Midbrain (tissue), 1 donor: ENCODE measurements around the gene CBL.

Experiments used
- DNase-seq: peaks from one replicate; lab custom pipeline; 2025; lab: John Stamatoyannopoulos, UW

The CBL gene

DNA sequence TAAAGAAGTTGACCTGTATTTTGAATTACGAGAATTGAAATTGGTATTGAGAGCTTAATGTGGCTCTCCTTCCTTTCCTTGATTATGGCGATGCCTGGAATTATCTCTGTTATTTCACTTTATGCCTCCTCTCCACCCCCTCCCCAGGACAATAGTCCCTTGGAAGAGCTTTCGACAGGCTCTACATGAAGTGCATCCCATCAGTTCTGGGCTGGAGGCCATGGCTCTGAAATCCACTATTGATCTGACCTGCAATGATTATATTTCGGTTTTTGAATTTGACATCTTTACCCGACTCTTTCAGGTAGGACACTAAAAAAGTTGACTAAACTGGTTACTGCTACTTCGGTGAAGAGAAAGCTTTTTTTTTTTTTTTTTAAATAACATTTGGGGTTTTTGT lies 67.6 kb downstream of the CBL start:
- no peak for DNase-seq

DNA sequence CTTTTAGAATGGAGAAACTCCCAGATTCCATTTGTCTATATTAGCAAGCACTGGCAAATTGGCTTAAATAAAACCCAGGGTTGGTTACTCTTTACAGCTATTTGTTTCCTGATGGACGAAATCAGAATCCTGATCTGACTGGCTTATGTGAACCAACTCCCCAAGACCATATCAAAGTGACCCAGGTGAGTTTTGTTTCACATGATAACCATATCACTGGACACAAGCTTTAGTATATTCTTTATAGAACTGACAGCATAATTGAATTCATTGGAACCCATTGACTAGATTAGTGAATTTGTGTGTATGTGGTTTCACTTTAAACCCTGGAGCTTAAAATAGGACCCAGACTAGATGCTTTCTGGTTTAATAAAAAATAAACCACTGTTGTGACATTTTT lies 71.5 kb downstream of the CBL start:
- DNase-seq = no peak

DNA sequence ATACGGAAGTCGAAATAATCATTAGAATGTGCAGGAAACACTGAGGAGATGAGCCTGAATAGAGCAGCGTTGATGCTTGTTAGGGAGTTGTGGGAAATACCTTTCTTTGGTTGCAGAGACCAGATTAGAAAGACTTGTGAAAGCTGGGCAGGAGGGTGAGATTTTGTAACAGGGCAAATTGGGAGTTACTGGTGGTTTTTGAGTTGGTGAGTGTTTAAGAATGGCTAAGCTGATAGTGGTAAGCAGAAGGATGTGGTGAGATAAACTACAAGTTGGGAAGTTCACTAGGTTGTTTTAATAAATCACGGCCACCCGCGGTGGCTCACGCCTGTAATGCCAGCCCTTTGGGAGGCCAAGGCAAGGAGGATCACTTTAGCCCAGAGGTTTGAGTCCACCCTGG lies 76.4 kb downstream of the CBL start:
- DNase-seq = no peak

DNA sequence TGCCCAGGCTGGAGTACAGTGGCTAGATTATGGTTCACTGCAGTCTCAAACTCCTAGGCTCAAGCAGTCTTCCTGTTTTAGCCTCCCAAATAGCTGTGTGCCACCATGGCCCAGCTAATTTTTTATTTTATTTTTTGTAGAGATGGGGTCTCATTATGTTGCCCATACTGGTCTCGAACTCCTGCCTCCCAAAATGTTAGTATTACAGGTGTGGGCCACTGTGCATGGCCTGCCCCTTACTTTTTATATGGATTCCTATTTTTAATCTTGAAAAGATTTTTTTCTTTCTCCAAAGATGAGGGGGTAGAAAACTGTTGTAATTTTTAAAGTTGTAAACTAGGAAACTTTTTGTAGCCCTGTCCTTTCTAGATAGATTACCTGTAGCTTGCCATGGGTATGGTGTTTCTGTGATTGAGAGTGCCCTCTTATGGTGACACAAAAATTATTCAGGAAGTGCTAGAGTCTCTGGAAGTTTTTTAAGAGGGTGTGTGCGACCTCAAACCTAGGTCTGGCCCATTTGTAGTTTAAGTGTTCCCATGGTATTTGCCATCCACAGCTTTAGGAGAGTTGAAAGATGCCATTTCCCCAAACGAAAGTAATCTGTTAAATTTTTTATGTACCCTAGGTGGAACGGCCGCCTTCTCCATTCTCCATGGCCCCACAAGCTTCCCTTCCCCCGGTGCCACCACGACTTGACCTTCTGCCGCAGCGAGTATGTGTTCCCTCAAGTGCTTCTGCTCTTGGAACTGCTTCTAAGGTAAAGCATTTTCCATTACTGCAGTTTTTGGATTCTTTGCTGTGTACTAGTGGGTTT lies 78.4 kb downstream of the CBL start:
- DNase-seq = peak; percentile 6

DNA sequence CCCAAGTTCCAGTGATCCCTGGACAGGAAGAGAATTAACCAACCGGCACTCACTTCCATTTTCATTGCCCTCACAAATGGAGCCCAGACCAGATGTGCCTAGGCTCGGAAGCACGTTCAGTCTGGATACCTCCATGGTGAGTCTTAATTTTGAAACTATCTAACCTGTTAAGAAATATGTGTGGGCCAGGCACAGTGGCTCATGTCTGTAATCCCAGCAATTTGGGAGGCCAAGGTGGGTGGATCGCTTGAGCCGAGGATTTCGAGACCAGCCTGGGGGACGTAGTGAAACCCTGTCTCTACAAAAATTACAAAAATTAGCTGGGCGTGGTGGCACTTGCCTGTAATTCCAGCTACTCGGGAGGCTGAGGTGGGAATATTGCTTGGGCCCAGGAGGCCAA lies 79.3 kb downstream of the CBL start:
- DNase-seq = no peak

- no peak for DNase-seq
Observed at GRCh38 chr11:119288219-119288618, 82.1 kb downstream of the CBL start.

GRCh38 chr11:119290894-119291497 lies 84.9 kb downstream of the CBL start:
- DNase-seq = no peak

DNA sequence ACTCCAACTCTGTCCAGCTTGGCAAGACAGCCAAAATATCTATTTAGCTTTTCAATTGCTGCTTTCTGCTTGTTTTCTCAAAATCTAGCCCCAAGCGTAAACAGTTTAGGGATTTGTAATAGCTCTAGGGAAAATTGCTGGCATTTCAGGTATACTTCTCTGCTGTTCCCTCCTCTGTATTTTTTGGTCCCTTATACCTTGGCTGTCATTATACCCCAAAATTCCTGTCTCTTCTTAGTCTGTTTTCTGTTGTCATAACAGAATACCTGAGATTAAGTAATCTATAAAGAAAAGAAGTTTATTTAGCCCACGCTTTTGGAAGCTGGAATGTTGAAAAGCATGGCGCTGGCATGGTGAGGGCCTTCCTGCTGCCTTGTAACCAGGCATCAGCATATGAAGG lies 87.3 kb downstream of the CBL start:
- DNase-seq = no peak

GRCh38 chr11:119295178-119295577 lies 89.0 kb downstream of the CBL start:
- DNase-seq = no peak

DNA sequence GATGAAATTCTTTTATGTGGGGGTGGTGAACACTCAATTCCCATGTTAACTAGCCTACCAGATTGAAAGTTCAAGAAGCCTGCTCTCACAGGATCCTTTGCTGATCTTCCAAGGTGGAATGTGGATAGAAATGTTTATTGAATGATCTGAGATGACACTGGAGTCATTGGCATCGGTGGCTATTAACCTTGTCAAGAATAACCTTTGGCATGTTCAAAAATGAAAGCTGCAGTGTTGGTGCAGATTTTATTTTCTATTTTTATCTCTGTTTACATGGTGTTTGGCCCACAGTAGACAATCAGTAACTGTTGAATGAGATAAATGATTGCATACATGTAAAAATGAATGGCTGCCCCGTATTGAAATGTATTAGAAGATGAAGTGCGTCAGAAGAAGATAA lies 91.8 kb downstream of the CBL start:
- no peak for DNase-seq

GRCh38 chr11:119298726-119299125 lies 92.6 kb downstream of the CBL start:
- no peak for DNase-seq

DNA sequence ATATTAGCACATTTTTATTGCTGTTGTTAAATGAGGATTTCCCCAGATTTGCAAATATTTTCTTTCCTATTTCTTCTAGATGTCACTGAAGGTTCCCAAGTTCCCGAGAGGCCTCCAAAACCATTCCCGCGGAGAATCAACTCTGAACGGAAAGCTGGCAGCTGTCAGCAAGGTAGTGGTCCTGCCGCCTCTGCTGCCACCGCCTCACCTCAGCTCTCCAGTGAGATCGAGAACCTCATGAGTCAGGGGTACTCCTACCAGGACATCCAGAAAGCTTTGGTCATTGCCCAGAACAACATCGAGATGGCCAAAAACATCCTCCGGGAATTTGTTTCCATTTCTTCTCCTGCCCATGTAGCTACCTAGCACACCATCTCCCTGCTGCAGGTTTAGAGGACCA lies 93.3 kb downstream of the CBL start:
- no peak for DNase-seq

DNA sequence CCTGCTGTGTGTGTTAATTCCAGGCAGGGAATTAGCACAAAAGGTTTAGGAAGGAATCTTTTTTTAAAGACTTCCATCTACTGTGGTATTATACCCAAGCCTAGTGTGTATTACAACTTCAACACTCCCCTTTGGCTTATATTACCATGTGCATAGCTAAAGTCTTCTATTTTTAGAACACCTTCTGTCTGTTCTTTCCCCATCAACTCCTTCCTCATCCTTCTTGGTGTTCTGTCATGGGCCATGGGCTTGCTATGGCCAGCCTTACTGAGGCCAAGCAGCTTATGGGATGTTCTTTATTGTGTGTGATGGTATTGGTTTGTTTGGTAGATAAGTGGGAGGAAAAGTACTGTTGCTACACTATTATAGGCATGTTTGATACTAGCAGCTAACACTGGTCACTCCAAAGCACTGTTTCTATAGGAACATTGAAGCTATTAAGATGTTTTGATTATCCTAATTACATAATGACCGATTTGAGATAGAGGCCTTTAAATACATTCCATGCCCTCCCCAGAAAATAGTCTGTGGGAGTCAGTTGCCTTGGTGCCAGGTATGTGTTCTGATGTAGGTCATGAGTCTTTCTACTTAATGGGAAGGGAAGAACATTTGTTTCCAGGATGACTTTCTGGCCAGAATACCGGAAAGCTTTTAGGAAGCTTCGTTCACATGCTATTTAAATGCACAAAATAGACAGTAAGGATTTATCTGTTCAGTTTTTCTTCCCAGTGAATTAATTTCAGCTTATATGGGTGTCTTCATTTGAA lies 94.2 kb downstream of the CBL start:
- DNase-seq = no peak

DNA sequence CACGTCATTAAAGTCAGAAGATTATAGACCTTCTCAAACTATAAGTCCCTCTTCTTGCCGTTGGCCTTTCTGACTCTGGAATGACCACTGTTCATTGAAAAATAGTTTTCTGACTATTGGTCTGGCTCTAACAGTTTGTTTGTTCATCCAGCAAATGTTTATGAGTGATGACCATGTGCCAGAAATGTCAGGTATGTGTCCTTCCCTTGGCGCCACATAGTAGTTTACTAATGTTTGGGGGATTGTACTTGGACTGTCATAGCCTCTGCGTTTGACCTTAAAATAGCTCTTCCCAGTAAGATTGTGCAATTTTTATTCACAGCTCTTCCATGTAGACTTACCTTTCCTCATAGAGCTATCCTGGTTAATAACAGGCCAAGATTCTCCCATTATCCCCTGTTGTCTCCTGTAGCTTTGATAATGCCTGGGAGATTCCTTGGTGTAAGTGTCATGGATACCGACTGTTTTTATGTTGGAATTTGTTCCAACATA lies 97.1 kb downstream of the CBL start:
- no peak for DNase-seq

- DNase-seq = no peak
Observed at GRCh38 chr11:119305556-119306372, 99.6 kb downstream of the CBL start.

GRCh38 chr11:119306373-119306890 lies 100.3 kb downstream of the CBL start:
- DNase-seq = no peak

GRCh38 chr11:119307219-119307618 lies 101.1 kb downstream of the CBL start:
- peak; percentile 9 for DNase-seq

GRCh38 chr11:119307974-119308373 lies 101.8 kb downstream of the CBL start:
- DNase-seq = no peak

- no peak for DNase-seq
Observed at GRCh38 chr11:119309411-119309810, 103.3 kb downstream of the CBL start.

DNA sequence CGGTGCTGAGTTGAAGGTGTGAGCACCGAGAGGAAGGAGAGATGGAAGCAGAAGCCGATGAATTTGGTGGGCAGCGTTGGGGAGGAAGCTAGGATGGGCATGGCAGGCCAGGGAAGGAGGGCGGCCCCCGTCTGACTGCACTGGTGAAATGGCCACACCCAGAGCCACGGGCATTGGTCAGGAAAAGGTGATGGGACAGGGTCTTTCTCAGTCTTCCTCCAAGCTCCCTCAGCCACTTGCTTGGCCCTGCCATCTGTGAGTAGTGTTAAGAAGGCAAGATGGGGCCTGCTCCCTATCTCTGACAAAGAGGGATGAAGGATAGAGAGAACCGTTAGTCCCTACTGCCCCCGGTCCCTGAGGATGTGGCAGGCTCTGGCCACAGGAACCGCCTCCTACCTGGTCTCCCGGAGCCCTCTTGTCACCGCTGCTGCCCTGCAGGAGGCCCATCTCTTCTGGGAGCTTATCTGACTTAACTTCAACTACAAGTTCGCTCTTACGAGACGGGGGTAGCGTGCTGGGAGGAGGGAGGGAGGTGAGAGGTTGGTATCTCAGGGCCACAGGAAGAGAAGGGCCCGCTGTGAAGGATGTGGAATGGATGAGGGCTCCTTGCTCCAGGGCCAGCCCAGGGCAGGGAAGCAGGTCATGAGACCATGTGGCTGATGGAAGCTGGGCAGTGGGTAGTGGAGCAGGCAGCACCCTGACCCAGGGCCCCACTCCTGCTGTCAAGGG lies 104.0 kb downstream of the CBL start:
- DNase-seq = no peak

DNA sequence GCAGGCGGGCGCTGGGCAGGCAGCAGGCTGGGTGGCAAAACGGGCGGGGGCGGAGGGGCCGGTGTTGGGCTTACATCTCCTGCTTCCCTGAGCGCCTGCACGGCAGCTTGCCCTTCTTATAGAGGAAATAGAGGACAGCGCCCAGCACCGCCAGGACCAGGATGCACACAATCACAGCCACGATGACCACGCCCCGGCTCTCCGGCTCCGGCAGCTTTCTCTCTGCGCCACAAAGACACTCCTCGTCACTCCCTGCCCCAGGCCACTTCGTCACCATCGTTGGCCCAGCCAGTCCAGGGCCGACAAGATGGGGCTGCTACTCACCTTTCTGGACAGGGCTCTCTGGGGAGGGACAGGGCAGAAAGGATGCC lies 104.5 kb downstream of the CBL start:
- no peak for DNase-seq
